ENCODE data around the gene DNAAF3.

The DNAAF3 gene

DNA sequence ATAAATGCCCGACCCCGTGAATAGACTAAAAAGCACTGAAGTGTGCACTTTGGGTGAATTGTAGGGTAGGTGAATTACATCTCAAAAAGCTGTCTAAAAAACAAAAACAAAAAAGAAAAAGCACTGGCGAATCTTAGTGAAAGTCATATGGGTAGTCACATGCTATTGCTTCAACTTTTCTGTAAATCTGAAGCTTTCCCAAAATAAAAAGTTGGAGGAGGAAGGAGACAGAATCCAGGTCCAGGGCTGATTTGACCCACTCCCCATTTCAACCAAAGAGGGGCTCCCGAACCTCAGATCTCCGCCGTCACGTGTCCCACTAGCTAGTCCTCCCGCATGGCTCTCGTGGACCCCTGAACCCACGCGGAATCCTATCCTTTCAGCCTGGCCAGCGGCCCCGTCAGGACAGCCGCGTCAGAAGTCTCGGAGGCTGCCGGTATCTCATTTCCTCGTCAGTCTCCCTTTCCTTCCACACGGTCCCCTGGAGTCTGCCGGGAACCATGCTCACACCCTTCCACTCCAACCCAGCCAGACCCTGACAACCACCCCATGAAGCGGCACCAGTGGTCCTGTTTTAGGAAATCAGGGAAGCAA lies 55.1 kb downstream of the DNAAF3 start:
- no peak overlapping the region for H3K4me3 ChIP-seq (ENCODE audit: control insufficient read depth, low read depth, low read length)
- DNase-seq (ENCODE audit: low read depth): no peak
- TF ChIP-seq, protein P1, sequence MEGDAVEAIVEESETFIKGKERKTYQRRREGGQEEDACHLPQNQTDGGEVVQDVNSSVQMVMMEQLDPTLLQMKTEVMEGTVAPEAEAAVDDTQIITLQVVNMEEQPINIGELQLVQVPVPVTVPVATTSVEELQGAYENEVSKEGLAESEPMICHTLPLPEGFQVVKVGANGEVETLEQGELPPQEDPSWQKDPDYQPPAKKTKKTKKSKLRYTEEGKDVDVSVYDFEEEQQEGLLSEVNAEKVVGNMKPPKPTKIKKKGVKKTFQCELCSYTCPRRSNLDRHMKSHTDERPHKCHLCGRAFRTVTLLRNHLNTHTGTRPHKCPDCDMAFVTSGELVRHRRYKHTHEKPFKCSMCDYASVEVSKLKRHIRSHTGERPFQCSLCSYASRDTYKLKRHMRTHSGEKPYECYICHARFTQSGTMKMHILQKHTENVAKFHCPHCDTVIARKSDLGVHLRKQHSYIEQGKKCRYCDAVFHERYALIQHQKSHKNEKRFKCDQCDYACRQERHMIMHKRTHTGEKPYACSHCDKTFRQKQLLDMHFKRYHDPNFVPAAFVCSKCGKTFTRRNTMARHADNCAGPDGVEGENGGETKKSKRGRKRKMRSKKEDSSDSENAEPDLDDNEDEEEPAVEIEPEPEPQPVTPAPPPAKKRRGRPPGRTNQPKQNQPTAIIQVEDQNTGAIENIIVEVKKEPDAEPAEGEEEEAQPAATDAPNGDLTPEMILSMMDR (IDR thresholded peaks at IDR 0.05; ENCODE audit: control insufficient read depth, insufficient read depth, low read depth, low read length, missing control alignments): no peak

DNA sequence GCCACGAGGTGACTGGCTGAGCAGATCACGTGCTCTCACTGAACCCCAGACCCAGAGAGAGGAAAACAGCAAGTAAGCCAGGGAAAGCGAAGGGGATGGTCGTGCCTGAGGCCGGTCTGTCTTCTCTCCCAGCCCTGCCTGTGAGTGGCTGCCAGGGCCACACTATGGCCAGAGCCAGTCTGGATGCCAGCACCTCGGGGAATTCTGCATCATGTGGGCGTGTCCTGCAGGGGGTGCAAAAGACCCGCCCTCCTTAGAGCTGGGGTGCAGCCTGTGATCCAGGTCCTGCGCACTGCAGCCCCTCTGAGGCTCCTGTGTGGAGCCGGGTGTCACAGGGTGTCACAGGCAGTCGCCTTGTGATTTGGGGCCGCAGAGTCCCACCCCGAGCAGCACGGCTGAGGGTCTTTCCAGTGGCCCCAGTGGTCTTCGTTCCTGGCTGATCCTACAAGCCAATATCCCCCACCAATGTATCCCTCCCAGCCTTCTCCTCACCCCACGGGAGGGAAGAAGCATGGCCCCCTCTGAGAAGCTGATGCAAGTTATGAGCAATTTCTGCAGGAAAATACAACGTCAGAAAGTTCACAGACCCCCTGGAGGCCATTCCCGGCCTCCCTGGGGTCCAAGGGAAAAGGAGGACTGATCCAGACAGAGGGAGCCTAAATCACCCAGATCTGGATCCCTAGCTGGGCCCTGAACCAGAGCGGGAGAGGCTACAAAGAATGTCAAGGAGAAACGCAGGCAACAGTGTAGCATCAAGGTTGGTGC lies 56.7 kb downstream of the DNAAF3 start:
- H3K4me3 ChIP-seq (ENCODE audit: control insufficient read depth, low read depth, low read length): no peak overlapping the region
- no peak for DNase-seq (ENCODE audit: low read depth)
- TF ChIP-seq, protein P1 (IDR thresholded peaks at IDR 0.05; ENCODE audit: control insufficient read depth, insufficient read depth, low read depth, low read length, missing control alignments): no peak
